ENCODE data around the gene CHAC2. TPM values are rescaled to one million over a fixed set of nuclear protein-coding genes. Genes with fewer than 3 reads are reported as not detected.

Gene CHAC2
- total and polyA plus RNA-seq, 2 experiments from 2014 or later = 17.9 to 25.8 TPM

DNA sequence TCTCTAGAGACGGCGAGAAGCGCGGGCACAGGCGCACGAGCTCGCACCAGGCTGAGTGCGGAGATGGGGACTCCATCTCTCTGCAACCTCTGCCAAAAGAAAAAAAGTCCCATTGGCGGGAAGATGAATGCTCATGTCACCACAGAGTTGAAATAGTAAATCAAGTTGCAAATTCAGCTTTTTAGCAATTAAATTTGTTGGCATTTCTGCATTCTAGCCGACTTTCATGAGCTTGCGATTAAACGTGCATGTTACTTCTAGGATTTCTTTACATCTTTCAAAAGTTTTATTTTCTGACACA is 588 bp downstream of the CHAC2 start:
- Histone ChIP-seq H3K79me2 (replicated peaks; ENCODE audit: insufficient read depth) (peaks cover 50% of the 10 kb centered on the region), H3K4me1 (ENCODE audit: insufficient read depth) (peaks cover 12% of the 10 kb centered on the region; the same call in 1 of the 2 replicates), H3K9me2 (ENCODE audit: insufficient read depth) (no peaks in the 10 kb centered on the region), H3K4me2 (peak overlapping the region; percentile 83), H3K4me3 (peak overlapping the region; percentile 77), H4K20me1 (replicated peaks; ENCODE audit: insufficient read depth) (peaks cover 2% of the 10 kb centered on the region; the same call in 1 of the 2 replicates), H3K27me3 (ENCODE audit: insufficient read depth) (no peaks in the 10 kb centered on the region), H2AFZ (peak overlapping the region; percentile 61; the same call in 1 of the 2 replicates), H3K36me3 (ENCODE audit: insufficient read depth) (no peaks in the 10 kb centered on the region), H3K27ac (ENCODE audit: low read depth) (peak overlapping the region; percentile 89), H3F3A (replicated peaks; ENCODE audit: low read depth) (no peaks in the 10 kb centered on the region)
- TF ChIP-seq JUNB (IDR thresholded peaks at IDR 0.05; ENCODE audit: unreplicated experiment) (no peak), STAT1 (IDR thresholded peaks at IDR 0.05; ENCODE audit: unreplicated experiment) (no peak), CREB1 (CRISPR knock-in tag; IDR thresholded peaks at IDR 0.05; ENCODE audit: low read depth) (no peak), NANOG (IDR thresholded peaks at IDR 0.05; ENCODE audit: borderline replicate concordance) (no peak)
- TF ChIP-seq, protein P1, sequence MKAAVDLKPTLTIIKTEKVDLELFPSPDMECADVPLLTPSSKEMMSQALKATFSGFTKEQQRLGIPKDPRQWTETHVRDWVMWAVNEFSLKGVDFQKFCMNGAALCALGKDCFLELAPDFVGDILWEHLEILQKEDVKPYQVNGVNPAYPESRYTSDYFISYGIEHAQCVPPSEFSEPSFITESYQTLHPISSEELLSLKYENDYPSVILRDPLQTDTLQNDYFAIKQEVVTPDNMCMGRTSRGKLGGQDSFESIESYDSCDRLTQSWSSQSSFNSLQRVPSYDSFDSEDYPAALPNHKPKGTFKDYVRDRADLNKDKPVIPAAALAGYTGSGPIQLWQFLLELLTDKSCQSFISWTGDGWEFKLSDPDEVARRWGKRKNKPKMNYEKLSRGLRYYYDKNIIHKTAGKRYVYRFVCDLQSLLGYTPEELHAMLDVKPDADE (IDR thresholded peaks at IDR 0.05) = no peak
- TF ChIP-seq, protein P2, sequence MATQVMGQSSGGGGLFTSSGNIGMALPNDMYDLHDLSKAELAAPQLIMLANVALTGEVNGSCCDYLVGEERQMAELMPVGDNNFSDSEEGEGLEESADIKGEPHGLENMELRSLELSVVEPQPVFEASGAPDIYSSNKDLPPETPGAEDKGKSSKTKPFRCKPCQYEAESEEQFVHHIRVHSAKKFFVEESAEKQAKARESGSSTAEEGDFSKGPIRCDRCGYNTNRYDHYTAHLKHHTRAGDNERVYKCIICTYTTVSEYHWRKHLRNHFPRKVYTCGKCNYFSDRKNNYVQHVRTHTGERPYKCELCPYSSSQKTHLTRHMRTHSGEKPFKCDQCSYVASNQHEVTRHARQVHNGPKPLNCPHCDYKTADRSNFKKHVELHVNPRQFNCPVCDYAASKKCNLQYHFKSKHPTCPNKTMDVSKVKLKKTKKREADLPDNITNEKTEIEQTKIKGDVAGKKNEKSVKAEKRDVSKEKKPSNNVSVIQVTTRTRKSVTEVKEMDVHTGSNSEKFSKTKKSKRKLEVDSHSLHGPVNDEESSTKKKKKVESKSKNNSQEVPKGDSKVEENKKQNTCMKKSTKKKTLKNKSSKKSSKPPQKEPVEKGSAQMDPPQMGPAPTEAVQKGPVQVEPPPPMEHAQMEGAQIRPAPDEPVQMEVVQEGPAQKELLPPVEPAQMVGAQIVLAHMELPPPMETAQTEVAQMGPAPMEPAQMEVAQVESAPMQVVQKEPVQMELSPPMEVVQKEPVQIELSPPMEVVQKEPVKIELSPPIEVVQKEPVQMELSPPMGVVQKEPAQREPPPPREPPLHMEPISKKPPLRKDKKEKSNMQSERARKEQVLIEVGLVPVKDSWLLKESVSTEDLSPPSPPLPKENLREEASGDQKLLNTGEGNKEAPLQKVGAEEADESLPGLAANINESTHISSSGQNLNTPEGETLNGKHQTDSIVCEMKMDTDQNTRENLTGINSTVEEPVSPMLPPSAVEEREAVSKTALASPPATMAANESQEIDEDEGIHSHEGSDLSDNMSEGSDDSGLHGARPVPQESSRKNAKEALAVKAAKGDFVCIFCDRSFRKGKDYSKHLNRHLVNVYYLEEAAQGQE (IDR thresholded peaks at IDR 0.05; ENCODE audit: unreplicated experiment) = no peak
- peak overlapping the region; percentile 96 for H3K4me3 Mint-ChIP-seq
- H3K27me3 Mint-ChIP-seq (ENCODE audit: insufficient read depth, low read depth, poor library complexity) = peaks cover 7% of the 10 kb centered on the region
- H3K4me1 Mint-ChIP-seq = peaks cover 14% of the 10 kb centered on the region
- peaks cover 13% of the 10 kb centered on the region; the same call in 2 of the 3 replicates for H3K36me3 Mint-ChIP-seq (ENCODE audit: low read depth)
- H3K9me3 Mint-ChIP-seq = no peaks in the 10 kb centered on the region
- peak; percentile 65 for DNase-seq (ENCODE audit: low spot score)
- H3K27ac Mint-ChIP-seq = peak overlapping the region; percentile 96
- peak; percentile 87 for ATAC-seq

DNA sequence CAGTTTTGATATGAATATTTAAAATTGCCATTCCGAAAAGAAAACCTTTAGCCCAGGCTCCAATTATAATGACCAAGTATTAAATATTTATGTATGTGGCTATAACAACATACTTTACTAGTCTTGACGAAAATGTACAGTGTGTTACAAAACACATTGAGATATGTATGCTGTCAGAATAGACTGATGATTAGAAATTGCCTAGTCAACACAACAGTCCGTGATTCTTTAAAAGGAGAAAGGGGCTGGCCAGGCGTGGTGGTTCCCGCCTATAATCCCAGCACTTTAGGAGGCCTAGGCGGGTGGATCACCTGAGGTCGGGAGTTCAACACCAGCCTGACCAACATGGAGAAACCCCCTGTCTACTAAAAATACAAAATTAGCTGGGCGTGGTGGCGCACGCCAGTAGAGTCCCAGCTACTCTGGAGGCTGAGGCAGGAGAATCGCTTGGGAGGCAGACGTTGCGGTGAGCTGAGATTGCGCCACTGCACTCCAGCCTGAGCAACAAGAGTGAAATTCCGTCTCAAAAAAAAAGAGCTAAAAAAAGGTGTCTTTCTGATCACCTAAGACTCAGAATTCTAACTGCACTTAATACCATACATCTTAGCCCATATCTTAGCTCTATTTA is 1.8 kb downstream of the CHAC2 start:
- peak overlapping the region; percentile 96 for H3K4me3 Mint-ChIP-seq
- peaks cover 14% of the 10 kb centered on the region for H3K4me1 Mint-ChIP-seq
- DNase-seq (ENCODE audit: low spot score) = no peak
- TF ChIP-seq, protein P3, sequence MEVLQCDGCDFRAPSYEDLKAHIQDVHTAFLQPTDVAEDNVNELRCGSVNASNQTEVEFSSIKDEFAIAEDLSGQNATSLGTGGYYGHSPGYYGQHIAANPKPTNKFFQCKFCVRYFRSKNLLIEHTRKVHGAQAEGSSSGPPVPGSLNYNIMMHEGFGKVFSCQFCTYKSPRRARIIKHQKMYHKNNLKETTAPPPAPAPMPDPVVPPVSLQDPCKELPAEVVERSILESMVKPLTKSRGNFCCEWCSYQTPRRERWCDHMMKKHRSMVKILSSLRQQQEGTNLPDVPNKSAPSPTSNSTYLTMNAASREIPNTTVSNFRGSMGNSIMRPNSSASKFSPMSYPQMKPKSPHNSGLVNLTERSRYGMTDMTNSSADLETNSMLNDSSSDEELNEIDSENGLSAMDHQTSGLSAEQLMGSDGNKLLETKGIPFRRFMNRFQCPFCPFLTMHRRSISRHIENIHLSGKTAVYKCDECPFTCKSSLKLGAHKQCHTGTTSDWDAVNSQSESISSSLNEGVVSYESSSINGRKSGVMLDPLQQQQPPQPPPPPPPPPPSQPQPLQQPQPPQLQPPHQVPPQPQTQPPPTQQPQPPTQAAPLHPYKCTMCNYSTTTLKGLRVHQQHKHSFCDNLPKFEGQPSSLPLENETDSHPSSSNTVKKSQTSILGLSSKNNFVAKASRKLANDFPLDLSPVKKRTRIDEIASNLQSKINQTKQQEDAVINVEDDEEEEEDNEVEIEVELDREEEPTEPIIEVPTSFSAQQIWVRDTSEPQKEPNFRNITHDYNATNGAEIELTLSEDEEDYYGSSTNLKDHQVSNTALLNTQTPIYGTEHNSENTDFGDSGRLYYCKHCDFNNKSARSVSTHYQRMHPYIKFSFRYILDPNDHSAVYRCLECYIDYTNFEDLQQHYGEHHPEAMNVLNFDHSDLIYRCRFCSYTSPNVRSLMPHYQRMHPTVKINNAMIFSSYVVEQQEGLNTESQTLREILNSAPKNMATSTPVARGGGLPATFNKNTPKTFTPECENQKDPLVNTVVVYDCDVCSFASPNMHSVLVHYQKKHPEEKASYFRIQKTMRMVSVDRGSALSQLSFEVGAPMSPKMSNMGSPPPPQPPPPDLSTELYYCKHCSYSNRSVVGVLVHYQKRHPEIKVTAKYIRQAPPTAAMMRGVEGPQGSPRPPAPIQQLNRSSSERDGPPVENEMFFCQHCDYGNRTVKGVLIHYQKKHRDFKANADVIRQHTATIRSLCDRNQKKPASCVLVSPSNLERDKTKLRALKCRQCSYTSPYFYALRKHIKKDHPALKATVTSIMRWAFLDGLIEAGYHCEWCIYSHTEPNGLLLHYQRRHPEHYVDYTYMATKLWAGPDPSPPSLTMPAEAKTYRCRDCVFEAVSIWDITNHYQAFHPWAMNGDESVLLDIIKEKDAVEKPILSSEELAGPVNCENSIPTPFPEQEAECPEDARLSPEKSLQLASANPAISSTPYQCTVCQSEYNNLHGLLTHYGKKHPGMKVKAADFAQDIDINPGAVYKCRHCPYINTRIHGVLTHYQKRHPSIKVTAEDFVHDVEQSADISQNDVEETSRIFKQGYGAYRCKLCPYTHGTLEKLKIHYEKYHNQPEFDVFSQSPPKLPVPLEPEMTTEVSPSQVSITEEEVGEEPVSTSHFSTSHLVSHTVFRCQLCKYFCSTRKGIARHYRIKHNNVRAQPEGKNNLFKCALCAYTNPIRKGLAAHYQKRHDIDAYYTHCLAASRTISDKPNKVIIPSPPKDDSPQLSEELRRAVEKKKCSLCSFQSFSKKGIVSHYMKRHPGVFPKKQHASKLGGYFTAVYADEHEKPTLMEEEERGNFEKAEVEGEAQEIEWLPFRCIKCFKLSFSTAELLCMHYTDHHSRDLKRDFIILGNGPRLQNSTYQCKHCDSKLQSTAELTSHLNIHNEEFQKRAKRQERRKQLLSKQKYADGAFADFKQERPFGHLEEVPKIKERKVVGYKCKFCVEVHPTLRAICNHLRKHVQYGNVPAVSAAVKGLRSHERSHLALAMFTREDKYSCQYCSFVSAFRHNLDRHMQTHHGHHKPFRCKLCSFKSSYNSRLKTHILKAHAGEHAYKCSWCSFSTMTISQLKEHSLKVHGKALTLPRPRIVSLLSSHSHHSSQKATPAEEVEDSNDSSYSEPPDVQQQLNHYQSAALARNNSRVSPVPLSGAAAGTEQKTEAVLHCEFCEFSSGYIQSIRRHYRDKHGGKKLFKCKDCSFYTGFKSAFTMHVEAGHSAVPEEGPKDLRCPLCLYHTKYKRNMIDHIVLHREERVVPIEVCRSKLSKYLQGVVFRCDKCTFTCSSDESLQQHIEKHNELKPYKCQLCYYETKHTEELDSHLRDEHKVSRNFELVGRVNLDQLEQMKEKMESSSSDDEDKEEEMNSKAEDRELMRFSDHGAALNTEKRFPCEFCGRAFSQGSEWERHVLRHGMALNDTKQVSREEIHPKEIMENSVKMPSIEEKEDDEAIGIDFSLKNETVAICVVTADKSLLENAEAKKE (CRISPR knock-in tag; IDR thresholded peaks at IDR 0.05) = no peak
- no peak for TF ChIP-seq STAT1 (IDR thresholded peaks at IDR 0.05; ENCODE audit: unreplicated experiment)
- Histone ChIP-seq H3K79me2 (replicated peaks; ENCODE audit: insufficient read depth) (peaks cover 62% of the 10 kb centered on the region), H3K4me1 (ENCODE audit: insufficient read depth) (peaks cover 12% of the 10 kb centered on the region; the same call in 1 of the 2 replicates), H3K4me3 (peak overlapping the region; percentile 77), H3K27me3 (ENCODE audit: insufficient read depth) (no peaks in the 10 kb centered on the region), H3K27ac (ENCODE audit: low read depth) (no peak overlapping the region), H3K4me2 (peak overlapping the region; percentile 83), H3F3A (replicated peaks; ENCODE audit: low read depth) (no peaks in the 10 kb centered on the region), H3K9me2 (ENCODE audit: insufficient read depth) (no peaks in the 10 kb centered on the region), H2AFZ (no peak overlapping the region), H4K20me1 (replicated peaks; ENCODE audit: insufficient read depth) (peaks cover 2% of the 10 kb centered on the region; the same call in 1 of the 2 replicates), H3K36me3 (ENCODE audit: insufficient read depth) (peaks cover 4% of the 10 kb centered on the region; the same call in 1 of the 2 replicates)
- H3K36me3 Mint-ChIP-seq (ENCODE audit: low read depth) = peaks cover 18% of the 10 kb centered on the region; the same call in 2 of the 3 replicates
- no peak overlapping the region for H3K27ac Mint-ChIP-seq
- H3K9me3 Mint-ChIP-seq = no peaks in the 10 kb centered on the region
- ATAC-seq = no peak
- peaks cover 11% of the 10 kb centered on the region for H3K27me3 Mint-ChIP-seq (ENCODE audit: insufficient read depth, low read depth, poor library complexity)
